Spleen (tissue), 7 donors: Measurements from ENCODE around the gene LRRC15.

ENCODE experiments used
- POLR2A ChIP-seq, 3 donors: fragments of 450-650 bp; IDR thresholded peaks; one replicate each; pipeline ENCODE4 v1.5.1; 2017; ENCODE audit warnings: antibody characterized with exemption in 3 of 3, mild to moderate bottlenecking in 1 of 3
- POLR2AphosphoS5 ChIP-seq, 3 donors: sonication (generic); formaldehyde crosslinking; IDR thresholded peaks; one replicate each; pipeline ENCODE4 v1.5.1; 2017; ENCODE audit warnings: antibody characterized with exemption in 3 of 3
- TF ChIP-seq, protein P1 (sequence below), 11 experiments: fragments of 200-600 bp in 7 of 11; fragments of 450-650 bp in 4 of 11; sonication (generic) in 4 of 11; IDR thresholded peaks in 8 of 11; conservative IDR thresholded peaks in 3 of 11; 1 replicate in 7 of 11; 2 replicates in 4 of 11; pipeline versions ENCODE4 v1.4.0 to v1.8.0; 2016 to 2021; ENCODE audit warnings: antibody characterized with exemption in 11 of 11, inconsistent platforms in 4 of 11, mild to moderate bottlenecking in 1 of 11
- donor health status: DM: no; HTN: no; CAD: no; lungs with moderate emphysema.
- donor health status: DM: no; HTN: no; CAD: no.
- donor health status: DM: no; HTN: no; CAD: no.

DNA sequence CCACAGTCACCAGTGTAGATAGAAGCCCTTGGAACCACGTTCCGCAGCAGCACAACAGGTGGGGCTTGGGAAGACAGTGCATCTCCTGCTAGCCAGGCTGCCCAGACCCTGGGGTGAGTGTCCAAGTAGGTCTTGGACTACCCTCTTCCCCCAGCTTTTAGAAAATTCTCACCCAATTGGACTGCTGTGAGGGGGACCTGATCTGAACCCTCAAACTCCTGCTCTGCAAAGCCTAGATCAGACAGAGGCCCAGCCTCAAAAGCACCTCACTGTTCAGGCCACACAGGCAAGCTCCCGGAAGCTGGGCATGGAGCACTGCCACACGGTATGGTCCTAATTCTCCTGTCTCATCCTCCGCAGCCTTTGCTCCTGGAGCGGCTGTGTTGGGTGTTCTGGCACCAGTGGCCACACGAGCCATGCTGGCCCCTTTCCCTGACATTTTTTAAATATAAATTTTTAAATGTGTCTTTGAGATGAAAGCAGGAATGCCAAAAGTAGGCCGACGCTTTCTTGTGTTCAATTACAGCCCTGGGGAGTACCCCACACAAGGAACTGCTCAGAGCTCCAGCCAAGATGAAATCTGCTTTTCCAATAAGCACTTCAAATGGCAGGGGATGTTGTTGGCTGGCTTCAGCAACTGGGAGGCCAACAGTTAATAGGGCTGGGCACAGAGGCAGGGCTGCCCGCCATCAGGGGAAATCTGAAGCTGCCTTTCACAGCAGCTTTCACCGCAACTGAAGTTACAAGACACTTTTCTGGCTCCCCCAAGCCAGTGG, 59.3 kb downstream of the LRRC15 start:
- TF ChIP-seq POLR2AphosphoS5 (IDR thresholded peaks at IDR 0.05), result no peak
- TF ChIP-seq, protein P1, sequence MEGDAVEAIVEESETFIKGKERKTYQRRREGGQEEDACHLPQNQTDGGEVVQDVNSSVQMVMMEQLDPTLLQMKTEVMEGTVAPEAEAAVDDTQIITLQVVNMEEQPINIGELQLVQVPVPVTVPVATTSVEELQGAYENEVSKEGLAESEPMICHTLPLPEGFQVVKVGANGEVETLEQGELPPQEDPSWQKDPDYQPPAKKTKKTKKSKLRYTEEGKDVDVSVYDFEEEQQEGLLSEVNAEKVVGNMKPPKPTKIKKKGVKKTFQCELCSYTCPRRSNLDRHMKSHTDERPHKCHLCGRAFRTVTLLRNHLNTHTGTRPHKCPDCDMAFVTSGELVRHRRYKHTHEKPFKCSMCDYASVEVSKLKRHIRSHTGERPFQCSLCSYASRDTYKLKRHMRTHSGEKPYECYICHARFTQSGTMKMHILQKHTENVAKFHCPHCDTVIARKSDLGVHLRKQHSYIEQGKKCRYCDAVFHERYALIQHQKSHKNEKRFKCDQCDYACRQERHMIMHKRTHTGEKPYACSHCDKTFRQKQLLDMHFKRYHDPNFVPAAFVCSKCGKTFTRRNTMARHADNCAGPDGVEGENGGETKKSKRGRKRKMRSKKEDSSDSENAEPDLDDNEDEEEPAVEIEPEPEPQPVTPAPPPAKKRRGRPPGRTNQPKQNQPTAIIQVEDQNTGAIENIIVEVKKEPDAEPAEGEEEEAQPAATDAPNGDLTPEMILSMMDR (IDR thresholded peaks at IDR 0.05 in 8 of 11, conservative IDR thresholded peaks at IDR 0.05 in 3 of 11), result no peak
- no peak for TF ChIP-seq POLR2A (IDR thresholded peaks at IDR 0.05)
